GM12878 (cell line): ENCODE data around the gene METTL9. TPM values are rescaled to one million over a fixed set of nuclear protein-coding genes. Genes with fewer than 3 reads are reported as not detected.
A peak's percentile ranks its signal among the peaks of the same experiment; 100 is the strongest.

Source experiments
- ATAC-seq: fragments of 200-7000 bp; cut with Tn5 transposase; 3 replicates; pipeline ENCODE4 v1.9.1; 2020; ENCODE audit warnings: mild to moderate bottlenecking, moderate library complexity
- BruUV-seq: library from RNA; stranded (reverse); fragments of 400-500 nt; replicated peaks from 2 replicates; lab custom pipeline; 2021; lab: Mats Ljungman, UMichigan
- CTCF ChIA-PET: fragments of 300-600 bp; sonication (Branson Sonifier 250); formaldehyde crosslinking; extraction: SDS; loops from one replicate; lab custom pipeline; 2021; ENCODE audit warnings: inconsistent platforms; lab: Yijun Ruan, JAX
- POLR2A ChIA-PET: fragments of 350-600 bp; formaldehyde crosslinking; extraction: SDS; loops from one replicate; lab custom pipeline; 2021; ENCODE audit warnings: inconsistent platforms; lab: Charles Lee
- RAD21 ChIA-PET: fragments of 300-600 bp; sonication (Branson Sonifier 250); formaldehyde crosslinking; loops from one replicate; lab custom pipeline; 2023; ENCODE audit warnings: antibody characterized with exemption; ENCODE audit not compliant: unreplicated experiment; lab: Charles Lee
- SMC1A ChIA-PET: fragments of 300-600 bp; sonication (Branson Sonifier 250); formaldehyde crosslinking; loops from one replicate; lab custom pipeline; 2023; ENCODE audit not compliant: unreplicated experiment, uncharacterized antibody; lab: Charles Lee
- DNase-seq: peaks from one replicate; pipeline ENCODE4 v3.0.0-alpha.2; 2011; ENCODE audit warnings: low read depth, low spot score
- FAIRE-seq: peaks from 3 replicates; lab custom pipeline; 2011; peaks lifted over from hg19 to GRCh38; lab: Jason Lieb, UNC
- H2AFZ ChIP-seq: 2 replicates; pipeline ENCODE4 v1.6.0; 2011; ENCODE audit warnings: low read depth, low read length, control low read depth; ENCODE audit not compliant: control insufficient read depth
- H3K27ac ChIP-seq: 2 replicates; pipeline ENCODE4 v1.5.1; 2011; ENCODE audit warnings: control low read depth; ENCODE audit not compliant: control insufficient read depth, insufficient read depth
- H3K27me3 ChIP-seq, 2 experiments: replicated peaks in 1 of 2; 2 replicates each; pipeline versions ENCODE4 v1.6.0 to v1.6.1; 2011; ENCODE audit warnings: low read length in 1 of 2; ENCODE audit not compliant: control insufficient read depth in 2 of 2, insufficient read depth in 2 of 2
- H3K36me3 ChIP-seq, 2 experiments: 2 replicates each; pipeline ENCODE4 v1.5.1; 2011; ENCODE audit warnings: low read length in 1 of 2; ENCODE audit not compliant: control insufficient read depth in 2 of 2, insufficient read depth in 2 of 2
- H3K4me1 ChIP-seq: 2 replicates; pipeline ENCODE4 v1.6.1; 2011; ENCODE audit warnings: mild to moderate bottlenecking, low read length, moderate library complexity, mixed read lengths; ENCODE audit not compliant: control insufficient read depth, insufficient read depth
- H3K4me2 ChIP-seq: 2 replicates; pipeline ENCODE4 v1.6.0; 2011; ENCODE audit warnings: control low read depth; ENCODE audit not compliant: control insufficient read depth, insufficient read depth
- H3K4me3 ChIP-seq: fragments of 200-600 bp; sonication (generic); 2 replicates; pipeline ENCODE4 v1.5.1; 2016
- H3K79me2 ChIP-seq: 2 replicates; pipeline ENCODE4 v1.6.0; 2011; ENCODE audit warnings: low read length; ENCODE audit not compliant: control insufficient read depth, insufficient read depth
- H3K9ac ChIP-seq: 2 replicates; pipeline ENCODE4 v1.8.0; 2011; ENCODE audit warnings: low read length, control low read depth, mixed read lengths; ENCODE audit not compliant: control insufficient read depth, insufficient read depth
- H3K9me3 ChIP-seq: replicated peaks from 3 replicates; pipeline ENCODE4 v1.5.1; 2011; ENCODE audit warnings: mild to moderate bottlenecking, low read length; ENCODE audit not compliant: control insufficient read depth, insufficient read depth
- H4K20me1 ChIP-seq: 2 replicates; pipeline ENCODE4 v1.6.0; 2011; ENCODE audit not compliant: control insufficient read depth, insufficient read depth
- IKZF1 ChIP-seq: fragments of 450-650 bp; conservative IDR thresholded peaks from 2 replicates; pipeline ENCODE4 v1.6.1; 2017; ENCODE audit warnings: antibody characterized with exemption, mild to moderate bottlenecking
- RFX5 ChIP-seq: IDR thresholded peaks from 2 replicates; pipeline ENCODE4 v1.6.1; 2011; ENCODE audit warnings: low read depth, low read length, improper control_type of control experiment
- RUNX3 ChIP-seq: IDR thresholded peaks from 2 replicates; pipeline ENCODE4 v1.6.1; 2012; ENCODE audit warnings: low read length, inconsistent platforms
- WGBS: methylation state at CpG from one replicate; pipeline ENCODE4 v1.1.6; 2016; ENCODE audit warnings: low lambda C conversion rate; ENCODE audit not compliant: insufficient replicate concordance, insufficient coverage; ENCODE audit errors: missing lambda C conversion rate; 5-methylcytosine and 5-hydroxymethylcytosine counted together
- in situ Hi-C: fragments of 300-500 bp; cut with MboI; formaldehyde crosslinking; loops from 9 replicates; pipeline ENCODE4 v1.14.3; 2018; ENCODE audit warnings: mixed read lengths
- intact Hi-C: fragments of 100-400 bp; cut with micrococcal nuclease; formaldehyde crosslinking; loops from one replicate; pipeline ENCODE4 v1.14.2; 2022; ENCODE audit not compliant: unreplicated experiment
- polyA plus RNA-seq, 11 experiments: library from polyadenylated mRNA; depleted of rRNA in 4 of 11; unstranded in 6 of 11; stranded (reverse) in 5 of 11; fragments of >200 nt; fragmentation: Nextera tagmentation in 4 of 11; fragmentation: Illumina TruSeq in 1 of 11; extraction: Ambion mirVana in 4 of 11; extraction: Trizol in 1 of 11; gene quantifications; 1 replicate in 1 of 11; 2 replicates in 10 of 11; pipeline versions ENCODE4 v1.2.1 to v1.2.3, GENCODE V29; 2011 to 2016; ENCODE audit warnings: inconsistent platforms in 2 of 11, missing spikeins in 2 of 11, low read depth in 1 of 11
- total RNA-seq, 4 experiments: library from RNA; depleted of rRNA in 3 of 4; stranded (reverse); fragments of >200 nt in 3 of 4; fragmentation: Illumina TruSeq in 1 of 4; extraction: Trizol in 1 of 4; gene quantifications; 2 replicates each; pipeline versions ENCODE4 v1.2.1 to v1.2.3, GENCODE V29; 2013 to 2021
- TF ChIP-seq, protein P1 (sequence below): IDR thresholded peaks from 2 replicates; pipeline ENCODE4 v1.6.1; 2012; ENCODE audit warnings: improper control_type of control experiment, low read depth, low read length; ENCODE audit not compliant: insufficient replicate concordance

METTL9 gene
- total and polyA plus RNA-seq, 10 of the 15 experiments (the other 5 are each of a cell fraction or from before 2014, with no cell fraction given) = 19.4 to 119 (median 101) TPM

- TF ChIP-seq, protein P1, sequence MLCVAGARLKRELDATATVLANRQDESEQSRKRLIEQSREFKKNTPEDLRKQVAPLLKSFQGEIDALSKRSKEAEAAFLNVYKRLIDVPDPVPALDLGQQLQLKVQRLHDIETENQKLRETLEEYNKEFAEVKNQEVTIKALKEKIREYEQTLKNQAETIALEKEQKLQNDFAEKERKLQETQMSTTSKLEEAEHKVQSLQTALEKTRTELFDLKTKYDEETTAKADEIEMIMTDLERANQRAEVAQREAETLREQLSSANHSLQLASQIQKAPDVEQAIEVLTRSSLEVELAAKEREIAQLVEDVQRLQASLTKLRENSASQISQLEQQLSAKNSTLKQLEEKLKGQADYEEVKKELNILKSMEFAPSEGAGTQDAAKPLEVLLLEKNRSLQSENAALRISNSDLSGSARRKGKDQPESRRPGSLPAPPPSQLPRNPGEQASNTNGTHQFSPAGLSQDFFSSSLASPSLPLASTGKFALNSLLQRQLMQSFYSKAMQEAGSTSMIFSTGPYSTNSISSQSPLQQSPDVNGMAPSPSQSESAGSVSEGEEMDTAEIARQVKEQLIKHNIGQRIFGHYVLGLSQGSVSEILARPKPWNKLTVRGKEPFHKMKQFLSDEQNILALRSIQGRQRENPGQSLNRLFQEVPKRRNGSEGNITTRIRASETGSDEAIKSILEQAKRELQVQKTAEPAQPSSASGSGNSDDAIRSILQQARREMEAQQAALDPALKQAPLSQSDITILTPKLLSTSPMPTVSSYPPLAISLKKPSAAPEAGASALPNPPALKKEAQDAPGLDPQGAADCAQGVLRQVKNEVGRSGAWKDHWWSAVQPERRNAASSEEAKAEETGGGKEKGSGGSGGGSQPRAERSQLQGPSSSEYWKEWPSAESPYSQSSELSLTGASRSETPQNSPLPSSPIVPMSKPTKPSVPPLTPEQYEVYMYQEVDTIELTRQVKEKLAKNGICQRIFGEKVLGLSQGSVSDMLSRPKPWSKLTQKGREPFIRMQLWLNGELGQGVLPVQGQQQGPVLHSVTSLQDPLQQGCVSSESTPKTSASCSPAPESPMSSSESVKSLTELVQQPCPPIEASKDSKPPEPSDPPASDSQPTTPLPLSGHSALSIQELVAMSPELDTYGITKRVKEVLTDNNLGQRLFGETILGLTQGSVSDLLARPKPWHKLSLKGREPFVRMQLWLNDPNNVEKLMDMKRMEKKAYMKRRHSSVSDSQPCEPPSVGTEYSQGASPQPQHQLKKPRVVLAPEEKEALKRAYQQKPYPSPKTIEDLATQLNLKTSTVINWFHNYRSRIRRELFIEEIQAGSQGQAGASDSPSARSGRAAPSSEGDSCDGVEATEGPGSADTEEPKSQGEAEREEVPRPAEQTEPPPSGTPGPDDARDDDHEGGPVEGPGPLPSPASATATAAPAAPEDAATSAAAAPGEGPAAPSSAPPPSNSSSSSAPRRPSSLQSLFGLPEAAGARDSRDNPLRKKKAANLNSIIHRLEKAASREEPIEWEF = no peak
- no peak for TF ChIP-seq RUNX3
These were observed 25.6 kb downstream of the METTL9 start (continued) for GRCh38 chr16:21625026-21625425.

- Histone ChIP-seq H3K36me3 (peaks cover 2 to 8% of the 10 kb centered on the region in 2 experiments; a peak in 3 of 4 replicates), H3K27me3 (no peaks in the 10 kb centered on the region), H2AFZ (no peak overlapping the region), H3K9ac (no peak overlapping the region), H3K4me1 (no peaks in the 10 kb centered on the region), H3K4me2 (no peak overlapping the region), H3K27ac (no peak overlapping the region), H3K79me2 (no peaks in the 10 kb centered on the region), H3K9me3 (no peaks in the 10 kb centered on the region; the same call in 2 of the 3 replicates)
- ATAC-seq = no peak
- no peak for FAIRE-seq
- ChIA-PET RAD21 (no interaction called here), POLR2A (no interaction called here)
- BruUV-seq = TSS peak; percentile 39
- 79% methylated on average over 6 of the region's 6 CpGs for WGBS
- intact Hi-C loops = no loop called here
- TF ChIP-seq RFX5 (no peak), IKZF1 (no peak)
- TF ChIP-seq, all 136 proteins: peak for 0
- CTCF ChIA-PET = no interaction called here
- SMC1A ChIA-PET = interaction anchor here (1.0 to 2.2 kb wide), 2 partner anchors 14 to 16 kb away, joined by 3 to 6 read pairs; no protein-coding TSS in a partner anchor
- DNase-seq = no peak
- Histone ChIP-seq H4K20me1 (no peaks in the 10 kb centered on the region), H3K4me3 (no peak overlapping the region)
- in situ Hi-C loops = no loop called here
These were observed 27.4 kb downstream of the METTL9 start for GRCh38 chr16:21626659-21627277.
